Duodenal mucosa (tissue), 2 donors: ENCODE data around the gene PARD3B.
"Not testable (repeated sequence)": the region's sequence is repeated elsewhere in the genome, so short reads cannot be mapped to it uniquely, and the experiment has no call there.

Source experiments
- H3K27ac ChIP-seq: one replicate; pipeline ENCODE4 v1.7.0; 2013; ENCODE audit warnings: low read depth, low read length
- H3K27me3 ChIP-seq, 2 donors: one replicate each; pipeline ENCODE4 v1.7.0; 2013; ENCODE audit warnings: low read length in 2 of 2, control low read depth in 1 of 2; ENCODE audit not compliant: insufficient read depth in 2 of 2, control insufficient read depth in 1 of 2
- H3K36me3 ChIP-seq, 2 donors: one replicate each; pipeline ENCODE4 v1.7.0; 2013; ENCODE audit warnings: low read length in 2 of 2, control low read depth in 1 of 2; ENCODE audit not compliant: insufficient read depth in 2 of 2, control insufficient read depth in 1 of 2
- H3K4me1 ChIP-seq, 2 donors: one replicate each; pipeline ENCODE4 v1.7.0; 2013; ENCODE audit warnings: low read length in 2 of 2, control low read depth in 1 of 2; ENCODE audit not compliant: insufficient read depth in 2 of 2, control insufficient read depth in 1 of 2
- H3K4me3 ChIP-seq, 2 donors: one replicate each; pipeline ENCODE4 v1.7.0; 2013; ENCODE audit warnings: low read length in 2 of 2, low read depth in 1 of 2
- H3K9ac ChIP-seq, 2 donors: one replicate each; pipeline ENCODE4 v1.7.0; 2013; ENCODE audit warnings: low read length in 2 of 2, low read depth in 1 of 2
- H3K9me3 ChIP-seq, 2 donors: one replicate each; pipeline ENCODE4 v1.7.0; 2013; ENCODE audit warnings: low read length in 2 of 2, control low read depth in 1 of 2; ENCODE audit not compliant: control insufficient read depth in 1 of 2

PARD3B gene

DNA sequence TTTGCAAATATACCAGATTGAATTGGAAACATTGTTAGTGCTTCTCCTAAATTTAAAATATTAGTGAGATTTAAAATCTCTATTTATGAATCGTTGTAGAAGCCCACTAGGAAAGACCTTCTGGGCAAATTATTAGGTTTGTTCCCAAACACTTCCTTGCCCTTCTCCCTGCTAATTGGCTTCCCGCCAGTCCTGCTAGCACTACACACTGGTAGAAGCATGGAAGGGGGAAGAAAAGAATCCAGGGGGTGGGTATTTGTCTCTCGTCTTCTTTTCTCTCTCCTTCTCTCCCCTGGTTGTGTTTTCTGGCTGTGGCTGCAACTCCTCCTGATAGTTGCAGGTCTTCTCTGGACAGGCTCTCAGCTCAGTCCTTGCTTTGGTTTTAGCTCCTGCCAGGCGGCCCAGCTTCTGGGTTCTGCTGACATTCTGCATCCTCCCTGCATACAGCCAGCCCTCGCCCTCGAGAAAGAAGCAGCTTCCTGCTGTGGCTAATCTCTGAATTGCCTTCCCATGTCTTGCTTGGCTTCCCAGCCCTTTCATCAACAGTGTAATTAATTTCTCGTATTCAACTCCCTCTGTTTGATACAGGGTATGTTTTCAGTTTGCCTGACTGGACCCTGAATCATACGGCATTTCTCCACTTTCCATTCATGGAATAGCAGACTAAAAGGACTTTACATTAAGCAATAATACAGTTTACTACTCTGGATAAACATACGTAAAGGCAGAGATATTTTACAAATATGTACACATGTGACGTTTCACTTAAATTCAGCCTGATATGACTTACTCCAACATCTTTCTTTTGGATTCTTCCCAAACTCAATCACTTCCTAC, 6.9 kb upstream of the PARD3B start:
- H3K27ac ChIP-seq = no peak overlapping the region
- H3K36me3 ChIP-seq = no peaks in the 10 kb centered on the region
- no peak overlapping the region for H3K9ac ChIP-seq
- H3K4me1 ChIP-seq = peaks cover 0 to 5% of the 10 kb centered on the region in 2 donors
- H3K4me3 ChIP-seq = no peak overlapping the region
- no peaks in the 10 kb centered on the region for H3K9me3 ChIP-seq
- H3K27me3 ChIP-seq = no peaks in the 10 kb centered on the region

DNA sequence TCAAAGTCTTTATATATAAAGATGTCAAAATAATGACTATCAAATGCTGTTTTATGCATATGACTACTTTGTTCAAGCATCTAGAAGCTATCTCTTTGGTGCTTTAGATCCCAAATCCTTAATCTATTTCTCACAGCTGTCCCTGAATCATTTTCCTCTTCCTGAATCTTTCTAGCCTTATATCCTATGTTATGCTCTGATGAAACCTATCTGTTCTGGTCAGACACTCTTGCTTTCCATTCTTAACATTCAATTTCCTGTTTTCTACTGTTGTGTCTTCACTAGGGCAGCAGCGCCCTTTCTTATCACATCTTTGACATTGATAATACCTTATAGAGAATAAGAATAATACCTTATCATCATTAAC, 6.3 kb upstream of the PARD3B start:
- Histone ChIP-seq H3K9ac (no peak overlapping the region), H3K27me3 (no peaks in the 10 kb centered on the region), H3K4me3 (no peak overlapping the region), H3K36me3 (no peaks in the 10 kb centered on the region), H3K9me3 (no peaks in the 10 kb centered on the region), H3K4me1 (no peaks in the 10 kb centered on the region), H3K27ac (no peak overlapping the region)

DNA sequence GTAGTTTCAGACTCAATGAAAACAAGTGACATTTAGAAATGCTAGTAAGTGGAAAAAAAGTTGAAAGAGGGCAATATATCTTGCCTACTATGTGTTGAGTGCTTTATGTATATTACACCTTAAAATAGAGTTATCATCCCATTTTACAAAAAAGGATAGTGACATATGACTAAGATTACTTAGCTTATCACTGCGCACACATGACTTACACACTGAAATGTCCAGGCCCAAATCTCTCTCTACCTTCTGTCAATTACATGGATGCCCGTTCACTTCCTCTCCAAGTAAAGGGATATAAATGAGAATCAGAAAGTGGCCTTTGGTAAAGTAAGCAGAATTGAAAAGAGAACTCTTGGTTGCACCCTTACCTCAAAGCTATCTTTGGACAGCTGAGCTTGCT, 3.6 kb upstream of the PARD3B start:
- Histone ChIP-seq H3K36me3 (no peaks in the 10 kb centered on the region), H3K4me1 (peaks cover 5 to 11% of the 10 kb centered on the region in 2 donors), H3K4me3 (no peak overlapping the region), H3K9me3 (no peaks in the 10 kb centered on the region), H3K9ac (no peak overlapping the region), H3K27ac (no peak overlapping the region), H3K27me3 (no peaks in the 10 kb centered on the region)

DNA sequence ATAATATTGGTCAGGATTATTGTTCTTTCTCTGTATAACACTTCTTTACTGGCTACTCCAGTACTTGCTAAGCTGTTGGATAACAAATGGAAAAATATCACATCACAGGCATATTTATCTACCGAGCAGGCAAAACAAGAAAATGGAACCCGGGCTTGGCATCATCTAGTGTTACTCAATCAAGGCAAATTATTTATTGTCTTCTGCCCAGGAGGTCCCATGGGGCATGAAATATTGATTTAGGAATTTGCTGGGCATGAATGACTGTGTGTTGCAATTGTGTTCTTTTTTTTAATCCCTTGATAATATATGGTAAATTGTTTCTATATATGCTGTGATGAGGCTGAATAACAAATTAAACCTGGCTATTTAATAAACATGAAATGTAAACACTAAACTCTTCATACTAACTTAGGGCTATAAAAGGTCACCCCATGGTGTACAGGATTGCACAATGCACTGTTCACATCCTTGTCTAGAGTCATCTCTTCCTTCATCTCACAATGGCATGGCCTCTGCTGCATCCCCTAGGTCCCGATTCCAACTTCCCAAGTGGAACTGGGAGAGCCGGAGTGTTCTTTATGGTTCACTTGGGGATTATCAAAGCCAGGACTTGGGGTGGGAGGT, 2.2 kb upstream of the PARD3B start:
- Histone ChIP-seq H3K27me3 (no peaks in the 10 kb centered on the region), H3K4me3 (no peak overlapping the region), H3K27ac (no peak overlapping the region), H3K9me3 (no peaks in the 10 kb centered on the region), H3K4me1 (peaks cover 10 to 17% of the 10 kb centered on the region in 2 donors), H3K36me3 (no peaks in the 10 kb centered on the region), H3K9ac (no peak overlapping the region)

DNA sequence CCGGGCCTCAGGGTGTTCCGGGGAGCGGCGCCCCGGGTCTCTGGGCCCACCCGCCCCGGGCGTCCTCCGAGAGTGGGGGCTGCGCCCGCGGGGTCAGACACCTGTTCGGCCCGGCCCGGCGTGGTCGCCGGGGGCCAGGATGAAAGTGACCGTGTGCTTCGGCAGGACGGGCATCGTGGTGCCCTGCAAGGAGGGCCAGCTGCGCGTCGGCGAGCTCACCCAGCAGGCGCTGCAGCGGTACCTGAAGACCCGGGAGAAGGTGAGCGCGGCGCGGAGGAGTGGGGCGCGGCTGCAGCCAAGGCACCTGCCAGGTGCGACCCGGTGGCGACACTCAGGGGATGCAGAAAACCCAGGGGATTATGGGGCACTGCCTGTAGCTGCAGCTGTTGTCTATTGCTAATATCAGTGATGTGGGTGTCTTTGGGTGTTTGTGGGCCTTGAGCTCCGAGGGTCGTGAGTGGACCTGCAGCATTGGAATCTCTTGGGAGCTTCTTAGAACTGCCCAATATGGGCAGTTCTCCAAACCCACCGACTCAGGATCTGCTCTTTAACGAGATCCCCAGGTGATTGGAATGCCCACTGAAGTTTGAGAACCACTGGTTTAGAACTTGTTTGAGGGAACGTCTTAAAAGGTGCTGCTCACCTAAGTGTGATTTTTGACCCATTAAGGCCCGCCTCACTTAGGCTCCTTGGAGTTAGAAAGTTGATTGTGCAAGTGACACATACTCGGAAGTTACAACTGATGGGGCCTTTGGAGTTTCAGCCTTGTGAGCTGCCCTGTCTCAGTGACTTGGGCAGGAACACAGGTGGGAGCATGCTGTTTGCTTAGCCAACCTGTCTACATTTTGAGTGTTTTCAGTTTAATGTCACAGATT, 823 bp downstream of the PARD3B start:
- no peak overlapping the region for H3K27ac ChIP-seq

DNA sequence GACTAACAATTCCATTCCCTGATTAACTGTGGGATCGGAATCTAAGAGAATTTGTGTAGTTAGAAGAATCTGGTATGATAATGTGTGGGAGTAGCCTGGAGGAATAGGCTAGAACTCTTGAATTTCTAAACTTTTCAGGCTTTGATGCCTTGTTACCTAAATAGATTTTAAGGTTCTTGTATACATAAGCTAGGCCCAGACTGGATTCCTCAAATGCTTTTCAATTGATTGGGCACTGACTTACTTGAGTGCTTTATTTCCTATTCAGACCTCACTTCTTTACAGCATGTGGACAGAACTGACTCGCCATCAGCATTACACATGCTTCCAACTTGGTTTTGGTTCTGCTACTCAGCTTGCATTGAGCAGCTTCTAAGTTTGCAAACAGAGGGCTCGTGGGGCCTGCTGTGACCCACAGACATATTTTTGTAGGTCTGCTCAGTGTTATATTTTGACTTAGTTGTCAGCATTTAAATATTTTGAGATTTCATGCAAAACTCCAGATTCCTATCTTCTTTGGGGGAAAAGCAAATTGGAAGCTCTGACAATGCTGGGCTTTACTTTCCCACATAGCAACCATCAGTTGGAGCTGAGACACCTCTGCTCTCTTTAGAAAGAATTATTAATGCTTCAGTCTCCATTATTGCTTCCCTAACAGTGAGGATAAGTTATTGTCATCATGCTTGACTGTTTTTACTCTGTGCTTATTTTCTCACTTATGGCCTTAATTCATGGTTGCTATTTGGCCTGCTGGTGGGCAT, 5.7 kb downstream of the PARD3B start:
- no peak overlapping the region for H3K27ac ChIP-seq
- peaks cover 19 to 29% of the 10 kb centered on the region in 2 donors for H3K4me1 ChIP-seq
- H3K4me3 ChIP-seq = no peak overlapping the region
- no peaks in the 10 kb centered on the region for H3K36me3 ChIP-seq
- no peaks in the 10 kb centered on the region for H3K9me3 ChIP-seq
- H3K27me3 ChIP-seq = no peaks in the 10 kb centered on the region
- no peak overlapping the region for H3K9ac ChIP-seq

More for the DNA sequence above, 823 bp downstream of the PARD3B start:
- H3K9ac ChIP-seq = peak overlapping the region; percentile 40 to 68
- H3K27me3 ChIP-seq = no peaks in the 10 kb centered on the region
- peaks cover 20 to 23% of the 10 kb centered on the region in 2 donors for H3K4me1 ChIP-seq
- H3K9me3 ChIP-seq = no peaks in the 10 kb centered on the region
- peak overlapping the region; percentile 61 to 76 for H3K4me3 ChIP-seq
- no peaks in the 10 kb centered on the region for H3K36me3 ChIP-seq

DNA sequence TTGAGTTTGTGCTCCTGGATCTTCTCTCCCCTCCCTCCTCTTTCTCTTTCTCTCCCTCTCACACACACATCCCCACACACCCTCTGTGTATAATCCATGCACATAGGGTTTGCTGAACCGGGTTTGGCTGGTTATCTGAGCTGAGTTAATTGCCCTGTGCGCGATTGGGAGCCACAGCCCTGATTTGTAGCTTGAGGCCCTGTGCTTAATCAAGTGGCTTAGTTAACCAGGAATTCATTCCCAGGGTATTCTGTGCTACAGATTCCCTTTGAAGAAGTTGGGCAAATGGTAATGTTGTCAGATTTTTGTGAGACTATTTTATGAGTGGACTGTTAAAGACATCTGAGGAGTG, 6.2 kb downstream of the PARD3B start:
- H3K4me3 ChIP-seq = no peak overlapping the region
- no peaks in the 10 kb centered on the region for H3K27me3 ChIP-seq
- H3K9ac ChIP-seq = no peak overlapping the region
- H3K9me3 ChIP-seq = no peaks in the 10 kb centered on the region
- H3K27ac ChIP-seq = no peak overlapping the region
- peaks cover 16 to 29% of the 10 kb centered on the region in 2 donors for H3K4me1 ChIP-seq
- H3K36me3 ChIP-seq = no peaks in the 10 kb centered on the region

DNA sequence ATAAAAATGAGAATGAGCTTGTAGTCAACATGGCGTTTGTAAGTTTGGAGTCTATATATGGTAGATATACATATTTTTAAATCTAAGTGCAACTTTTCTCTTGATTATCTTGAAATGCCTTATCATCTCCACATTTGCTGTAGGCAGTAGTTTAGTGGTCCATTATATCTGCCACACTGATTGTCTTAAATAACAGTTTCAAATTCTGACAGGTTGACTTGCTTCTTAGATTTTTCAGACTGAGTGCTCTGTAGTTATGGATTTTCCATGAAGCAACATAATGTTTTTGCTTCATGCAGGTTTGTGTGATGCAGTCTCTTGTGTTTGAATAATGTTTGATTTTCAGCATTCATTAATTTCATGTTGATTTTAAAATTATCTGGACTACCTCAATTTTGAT, 12.3 kb downstream of the PARD3B start:
- Histone ChIP-seq H3K27ac (no peak overlapping the region), H3K9me3 (no peaks in the 10 kb centered on the region), H3K36me3 (no peaks in the 10 kb centered on the region), H3K27me3 (no peaks in the 10 kb centered on the region), H3K4me1 (no peaks in the 10 kb centered on the region), H3K4me3 (no peak overlapping the region), H3K9ac (no peak overlapping the region)

DNA sequence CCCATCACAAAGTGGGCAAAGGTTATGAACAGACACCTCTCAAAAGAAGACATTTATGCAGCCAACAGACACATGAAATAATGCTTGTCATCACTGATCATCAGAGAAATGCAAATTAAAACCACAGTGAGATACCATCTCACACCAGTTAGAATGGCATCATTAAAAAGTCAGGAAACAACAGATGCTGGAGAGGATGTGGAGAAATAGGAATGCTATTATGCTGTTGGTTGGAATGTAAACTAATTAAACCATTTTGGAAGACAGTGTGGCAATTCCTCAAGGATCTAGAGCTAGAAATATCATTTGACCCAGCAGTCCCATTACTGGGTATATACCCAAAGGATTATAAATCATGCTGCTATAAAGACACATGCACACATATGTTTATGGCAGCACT, 14.1 kb downstream of the PARD3B start:
- H3K36me3 ChIP-seq, H3K27me3 ChIP-seq, H3K9me3 ChIP-seq, H3K4me1 ChIP-seq, H3K4me3 ChIP-seq, H3K27ac ChIP-seq, H3K9ac ChIP-seq: not testable (repeated sequence)
